Measurements from ENCODE around the gene ATP8B4.

GRCh38 chr15:49888323-49888693 is 230.7 kb downstream of the ATP8B4 start:
- no peak for TF ChIP-seq POLR2A (IDR thresholded peaks at IDR 0.05)
- no peak for TF ChIP-seq CTCF (IDR thresholded peaks at IDR 0.05)
- no peak for TF ChIP-seq EP300 (IDR thresholded peaks at IDR 0.05)
